HUES48 (cell line): ENCODE data around the gene THPO.
"Not testable (repeated sequence)": the region's sequence is repeated elsewhere in the genome, so short reads cannot be mapped to it uniquely, and the experiment has no call there.

Experiments used
- H3K27ac ChIP-seq: one replicate; pipeline ENCODE4 v1.7.0; 2013; ENCODE audit warnings: low read depth, low read length, inconsistent platforms
- H3K27me3 ChIP-seq: 2 replicates; pipeline ENCODE4 v1.6.1; 2013; ENCODE audit warnings: mild to moderate bottlenecking, low read length; ENCODE audit not compliant: control insufficient read depth, insufficient read depth
- H3K36me3 ChIP-seq: 2 replicates; pipeline ENCODE4 v1.6.1; 2013; ENCODE audit warnings: low read length; ENCODE audit not compliant: control insufficient read depth, insufficient read depth
- H3K4me1 ChIP-seq: 2 replicates; pipeline ENCODE4 v1.6.1; 2013; ENCODE audit warnings: mild to moderate bottlenecking, low read length; ENCODE audit not compliant: control insufficient read depth, insufficient read depth
- H3K4me3 ChIP-seq: 2 replicates; pipeline ENCODE4 v1.5.1; 2013; ENCODE audit warnings: mild to moderate bottlenecking, low read depth, low read length
- H3K9ac ChIP-seq: 2 replicates; pipeline ENCODE4 v1.6.1; 2013; ENCODE audit warnings: mild to moderate bottlenecking, low read depth, low read length, moderate library complexity
- H3K9me3 ChIP-seq: 2 replicates; pipeline ENCODE4 v1.6.1; 2013; ENCODE audit warnings: low read length; ENCODE audit not compliant: control insufficient read depth, insufficient read depth

The THPO gene

GRCh38 chr3:184345317-184346144 lies 32.5 kb downstream of the THPO start:
- no peaks in the 10 kb centered on the region for H3K9me3 ChIP-seq
- no peak overlapping the region for H3K4me3 ChIP-seq
- peaks cover 19% of the 10 kb centered on the region for H3K36me3 ChIP-seq
- H3K4me1 ChIP-seq = peaks cover 6% of the 10 kb centered on the region
- H3K27ac ChIP-seq = peak overlapping the region; percentile 72
- H3K9ac ChIP-seq = no peak overlapping the region
- no peaks in the 10 kb centered on the region for H3K27me3 ChIP-seq

GRCh38 chr3:184344579-184345316 lies 33.3 kb downstream of the THPO start:
- Histone ChIP-seq H3K36me3 (peaks cover 19% of the 10 kb centered on the region), H3K27ac (no peak overlapping the region)

GRCh38 chr3:184343200-184343876 lies 34.7 kb downstream of the THPO start:
- no peak overlapping the region for H3K9ac ChIP-seq
- no peak overlapping the region for H3K27ac ChIP-seq
- no peaks in the 10 kb centered on the region for H3K27me3 ChIP-seq
- peaks cover 12% of the 10 kb centered on the region for H3K4me1 ChIP-seq
- no peak overlapping the region for H3K4me3 ChIP-seq
- peaks cover 19% of the 10 kb centered on the region for H3K36me3 ChIP-seq
- H3K9me3 ChIP-seq = no peaks in the 10 kb centered on the region

More at GRCh38 chr3:184344579-184345316, 33.3 kb downstream of the THPO start:
- no peak overlapping the region for H3K9ac ChIP-seq
- H3K4me1 ChIP-seq = peaks cover 6% of the 10 kb centered on the region
- no peak overlapping the region for H3K4me3 ChIP-seq
- H3K27me3 ChIP-seq = no peaks in the 10 kb centered on the region
- H3K9me3 ChIP-seq = no peaks in the 10 kb centered on the region

GRCh38 chr3:184341925-184342324 lies 36.1 kb downstream of the THPO start:
- Histone ChIP-seq H3K9ac (no peak overlapping the region), H3K4me1 (peaks cover 24% of the 10 kb centered on the region), H3K27ac (no peak overlapping the region), H3K36me3 (peaks cover 14% of the 10 kb centered on the region), H3K27me3 (no peaks in the 10 kb centered on the region), H3K4me3 (no peak overlapping the region), H3K9me3 (no peaks in the 10 kb centered on the region)

- not testable (repeated sequence) for H3K27ac ChIP-seq
- peaks cover 21% of the 10 kb centered on the region for H3K36me3 ChIP-seq
Measured at GRCh38 chr3:184339451-184340135, 38.4 kb downstream of the THPO start.

GRCh38 chr3:184339001-184339400 lies 39.0 kb downstream of the THPO start:
- peak overlapping the region; percentile 46 for H3K27ac ChIP-seq
- peaks cover 27% of the 10 kb centered on the region for H3K36me3 ChIP-seq
- H3K4me3 ChIP-seq = peak overlapping the region; percentile 27
- no peaks in the 10 kb centered on the region for H3K9me3 ChIP-seq
- peaks cover 25% of the 10 kb centered on the region for H3K4me1 ChIP-seq
- H3K9ac ChIP-seq = no peak overlapping the region
- no peaks in the 10 kb centered on the region for H3K27me3 ChIP-seq

More at GRCh38 chr3:184339451-184340135, 38.4 kb downstream of the THPO start:
- not testable (repeated sequence) for H3K9ac ChIP-seq, H3K9me3 ChIP-seq, H3K27me3 ChIP-seq, H3K4me3 ChIP-seq
- H3K4me1 ChIP-seq = peaks cover 25% of the 10 kb centered on the region

GRCh38 chr3:184338511-184338945 lies 39.5 kb downstream of the THPO start:
- Histone ChIP-seq H3K9me3 (no peaks in the 10 kb centered on the region), H3K4me3 (peak overlapping the region; percentile 27), H3K27ac (peak overlapping the region; percentile 46), H3K27me3 (no peaks in the 10 kb centered on the region), H3K9ac (no peak overlapping the region), H3K4me1 (peaks cover 25% of the 10 kb centered on the region), H3K36me3 (peaks cover 29% of the 10 kb centered on the region)

- Histone ChIP-seq H3K4me3 (peak overlapping the region; percentile 27), H3K4me1 (peaks cover 25% of the 10 kb centered on the region), H3K36me3 (peaks cover 29% of the 10 kb centered on the region), H3K27ac (peak overlapping the region; percentile 46), H3K9me3 (no peaks in the 10 kb centered on the region), H3K27me3 (no peaks in the 10 kb centered on the region), H3K9ac (no peak overlapping the region)
Measured at GRCh38 chr3:184337981-184338380, 40.0 kb downstream of the THPO start.

- Histone ChIP-seq H3K9ac (peak within 1 kb of the TSS; percentile 83), H3K27me3 (no peaks in the 10 kb centered on the region), H3K36me3 (peaks cover 29% of the 10 kb centered on the region), H3K4me3 (peak within 1 kb of the TSS; percentile 91), H3K4me1 (peaks cover 25% of the 10 kb centered on the region), H3K9me3 (no peaks in the 10 kb centered on the region), H3K27ac (peak within 1 kb of the TSS; percentile 97)
Measured at GRCh38 chr3:184337399-184337714, 40.6 kb downstream of the THPO start, which contains the start of gene FAM131A. Gene FAM131A, plus strand, starts transcription at chr3:184337600. Its CDS starts 31 bp downstream, at chr3:184337631.

- Histone ChIP-seq H3K27ac (peak overlapping the region; percentile 97), H3K9me3 (no peaks in the 10 kb centered on the region), H3K4me1 (peaks cover 25% of the 10 kb centered on the region), H3K36me3 (peaks cover 34% of the 10 kb centered on the region), H3K9ac (peak overlapping the region; percentile 83), H3K27me3 (no peaks in the 10 kb centered on the region), H3K4me3 (peak overlapping the region; percentile 91)
Measured at GRCh38 chr3:184336547-184337398, 41.2 kb downstream of the THPO start.
